B cell (primary cell): ENCODE results near the gene EEPD1. TPM values are rescaled to one million over a fixed set of nuclear protein-coding genes. Genes with fewer than 3 reads are reported as not detected.

ENCODE experiments used
- ATAC-seq: fragments of 200-7000 bp; cut with Tn5 transposase; one replicate; pipeline ENCODE4 v1.10.0; 2021; ENCODE audit warnings: low read depth, mild to moderate bottlenecking, moderate number of reproducible peaks, moderate library complexity
- CTCF ChIA-PET: fragments of 350-600 bp; sonication (Branson Sonifier 250); formaldehyde crosslinking; loops from one replicate; lab custom pipeline; 2021; ENCODE audit warnings: antibody characterized with exemption, inconsistent platforms; lab: Charles Lee
- POLR2A ChIA-PET: fragments of 350-600 bp; sonication (Branson Sonifier 250); formaldehyde crosslinking; loops from one replicate; lab custom pipeline; 2021; ENCODE audit warnings: antibody characterized with exemption; lab: Charles Lee
- DNase-seq: peaks from one replicate; pipeline ENCODE4 v3.0.0; 2013
- H2AFZ ChIP-seq: 2 replicates; pipeline ENCODE4 v1.6.1; 2012; ENCODE audit warnings: mild to moderate bottlenecking, low read depth, low read length; ENCODE audit not compliant: insufficient read depth, poor library complexity, severe bottlenecking
- H3K27ac ChIP-seq, 2 donors: 1 replicate in 1 of 2; 2 replicates in 1 of 2; pipeline ENCODE4 v1.5.1; 2012 to 2013; ENCODE audit warnings: low read length in 2 of 2, mild to moderate bottlenecking in 2 of 2, moderate library complexity in 1 of 2
- H3K27me3 ChIP-seq, 4 experiments: fragments of 200-600 bp in 1 of 4; sonication (generic) in 1 of 4; replicated peaks in 1 of 4; 1 replicate in 2 of 4; 2 replicates in 2 of 4; pipeline versions ENCODE4 v1.6.1 to v1.7.0; 2013 to 2016; ENCODE audit warnings: low read length in 3 of 4, mild to moderate bottlenecking in 2 of 4, mixed read lengths in 1 of 4, moderate library complexity in 1 of 4; ENCODE audit not compliant: insufficient read depth in 4 of 4, control insufficient read depth in 3 of 4; ENCODE audit errors: control extremely low read depth in 1 of 4
- H3K36me3 ChIP-seq, 2 experiments: replicated peaks in 1 of 2; 1 replicate in 1 of 2; 2 replicates in 1 of 2; pipeline versions ENCODE4 v1.6.1 to v1.7.1; 2013; ENCODE audit warnings: low read length in 1 of 2; ENCODE audit not compliant: insufficient read depth in 2 of 2, control insufficient read depth in 1 of 2; ENCODE audit errors: control extremely low read depth in 1 of 2, extremely low read depth in 1 of 2
- H3K4me1 ChIP-seq, 2 donors: fragments of 200-600 bp in 1 of 2; sonication (generic) in 1 of 2; 1 replicate in 1 of 2; 2 replicates in 1 of 2; pipeline versions ENCODE4 v1.5.1 to v1.6.1; 2013 to 2017; ENCODE audit warnings: low read length in 2 of 2; ENCODE audit not compliant: control insufficient read depth in 2 of 2, insufficient read depth in 2 of 2
- H3K4me2 ChIP-seq: replicated peaks from 2 replicates; pipeline ENCODE3; 2012; ENCODE audit warnings: mild to moderate bottlenecking, low read depth, low read length; ENCODE audit not compliant: poor library complexity, severe bottlenecking
- H3K4me3 ChIP-seq, 5 experiments: fragments of 200-600 bp in 1 of 5; sonication (generic) in 1 of 5; 1 replicate in 3 of 5; 2 replicates in 2 of 5; pipeline versions ENCODE4 v1.5.1 to v1.7.0; 2011 to 2016; ENCODE audit warnings: low read length in 4 of 5, mild to moderate bottlenecking in 4 of 5, low read depth in 2 of 5, control low read depth in 1 of 5, moderate library complexity in 1 of 5; ENCODE audit not compliant: insufficient read depth in 1 of 5; ENCODE audit errors: control extremely low read depth in 1 of 5, extremely low read depth in 1 of 5
- H3K79me2 ChIP-seq: fragments of 200-600 bp; sonication (generic); one replicate; pipeline ENCODE4 v1.6.0; 2016; ENCODE audit warnings: low read length; ENCODE audit not compliant: control insufficient read depth, insufficient read depth
- H3K9ac ChIP-seq: fragments of 200-600 bp; sonication (generic); 2 replicates; pipeline ENCODE4 v1.6.1; 2017; ENCODE audit warnings: mild to moderate bottlenecking, low read length, moderate library complexity
- H3K9me3 ChIP-seq, 3 donors: one replicate each; pipeline versions ENCODE4 v1.6.1 to v1.7.1; 2013; ENCODE audit warnings: low read length in 2 of 3; ENCODE audit not compliant: control insufficient read depth in 2 of 3, insufficient read depth in 1 of 3; ENCODE audit errors: control extremely low read depth in 1 of 3
- H4K20me1 ChIP-seq: 2 replicates; pipeline ENCODE4 v1.6.0; 2012; ENCODE audit warnings: mild to moderate bottlenecking, low read length; ENCODE audit not compliant: insufficient read depth, control insufficient read depth, poor library complexity, severe bottlenecking
- H3K27ac Mint-ChIP-seq: one replicate; pipeline ENCODE4 v1.8.0; 2021; ENCODE audit warnings: mixed read lengths
- H3K27me3 Mint-ChIP-seq: one replicate; pipeline ENCODE4 v1.8.0; 2021; ENCODE audit warnings: mixed read lengths
- H3K4me1 Mint-ChIP-seq: one replicate; pipeline ENCODE4 v1.8.0; 2021; ENCODE audit warnings: mixed read lengths
- H3K4me3 Mint-ChIP-seq: one replicate; pipeline ENCODE4 v1.8.0; 2021; ENCODE audit warnings: mixed read lengths
- H3K9me3 Mint-ChIP-seq: one replicate; pipeline ENCODE4 v1.8.0; 2022; ENCODE audit warnings: mixed read lengths; ENCODE audit not compliant: insufficient read depth
- EZH2 ChIP-seq: IDR thresholded peaks from 2 replicates; pipeline ENCODE4 v1.6.1; 2012; ENCODE audit warnings: borderline replicate concordance, low read depth, mild to moderate bottlenecking, moderate library complexity, low read length; ENCODE audit not compliant: insufficient read depth, poor library complexity, severe bottlenecking
- WGBS: methylation state at CpG from one replicate; pipeline ENCODE4 v1.1.5; 2013; ENCODE audit warnings: missing lambda C conversion rate; ENCODE audit not compliant: insufficient coverage; 5-methylcytosine and 5-hydroxymethylcytosine counted together
- intact Hi-C: fragments of 100-400 bp; cut with micrococcal nuclease; formaldehyde crosslinking; loops from one replicate; pipeline ENCODE4 v1.10.0; 2022
- polyA plus RNA-seq: library from polyadenylated mRNA; depleted of rRNA; stranded (reverse); fragments of >200 nt; gene quantifications from 2 replicates; pipeline ENCODE4 v1.2.3, GENCODE V29; 2012
- total RNA-seq, 2 donors: library from RNA; stranded (reverse); fragments of 120-200 nt in 1 of 2; gene quantifications; 1 replicate in 1 of 2; 2 replicates in 1 of 2; pipeline versions ENCODE4 v1.2.3 to v1.2.4, GENCODE V29; 2013 to 2022
- TF ChIP-seq, protein P1 (sequence below): fragments of 200-600 bp; IDR thresholded peaks from one replicate; pipeline ENCODE4 v1.8.0; 2022; ENCODE audit warnings: antibody characterized with exemption, mild to moderate bottlenecking

Gene EEPD1
- total and polyA plus RNA-seq, 2 donors (not counting 1 experiment from before 2014, with no cell fraction given): 0.49 to 4.1 TPM

DNA sequence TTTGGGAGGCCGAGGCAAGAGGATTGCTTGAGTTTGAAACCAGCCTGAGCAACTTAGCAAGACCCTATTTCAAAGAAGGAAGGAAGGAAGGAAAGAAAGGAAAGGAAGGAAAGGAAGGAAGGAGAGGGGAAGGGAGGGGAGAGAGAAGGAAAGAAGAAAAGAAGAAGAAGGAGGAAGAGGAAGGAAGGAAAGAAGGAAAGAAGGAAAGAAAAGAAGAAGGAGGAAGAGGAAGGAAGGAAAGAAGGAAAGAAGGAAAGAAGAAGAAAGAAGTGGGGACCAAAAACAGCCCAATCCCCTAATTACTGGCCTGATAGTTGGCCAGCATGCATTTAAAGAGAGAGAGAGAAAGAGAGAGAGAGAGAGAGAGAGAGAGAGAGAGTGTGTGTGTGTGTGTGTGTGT, 66.4 kb downstream of the EEPD1 start:
- Histone ChIP-seq H3K27ac (no peak overlapping the region), H2AFZ (no peak overlapping the region), H3K4me2 (no peak overlapping the region), H3K4me1 (no peaks in the 10 kb centered on the region), H3K9ac (no peak overlapping the region), H3K9me3 (no peaks in the 10 kb centered on the region), H3K36me3 (no peaks in the 10 kb centered on the region), H3K27me3 (no peaks in the 10 kb centered on the region), H3K4me3 (no peak overlapping the region), H4K20me1 (no peaks in the 10 kb centered on the region), H3K79me2 (no peaks in the 10 kb centered on the region)
- TF ChIP-seq EZH2: no peak
- TF ChIP-seq, protein P1, sequence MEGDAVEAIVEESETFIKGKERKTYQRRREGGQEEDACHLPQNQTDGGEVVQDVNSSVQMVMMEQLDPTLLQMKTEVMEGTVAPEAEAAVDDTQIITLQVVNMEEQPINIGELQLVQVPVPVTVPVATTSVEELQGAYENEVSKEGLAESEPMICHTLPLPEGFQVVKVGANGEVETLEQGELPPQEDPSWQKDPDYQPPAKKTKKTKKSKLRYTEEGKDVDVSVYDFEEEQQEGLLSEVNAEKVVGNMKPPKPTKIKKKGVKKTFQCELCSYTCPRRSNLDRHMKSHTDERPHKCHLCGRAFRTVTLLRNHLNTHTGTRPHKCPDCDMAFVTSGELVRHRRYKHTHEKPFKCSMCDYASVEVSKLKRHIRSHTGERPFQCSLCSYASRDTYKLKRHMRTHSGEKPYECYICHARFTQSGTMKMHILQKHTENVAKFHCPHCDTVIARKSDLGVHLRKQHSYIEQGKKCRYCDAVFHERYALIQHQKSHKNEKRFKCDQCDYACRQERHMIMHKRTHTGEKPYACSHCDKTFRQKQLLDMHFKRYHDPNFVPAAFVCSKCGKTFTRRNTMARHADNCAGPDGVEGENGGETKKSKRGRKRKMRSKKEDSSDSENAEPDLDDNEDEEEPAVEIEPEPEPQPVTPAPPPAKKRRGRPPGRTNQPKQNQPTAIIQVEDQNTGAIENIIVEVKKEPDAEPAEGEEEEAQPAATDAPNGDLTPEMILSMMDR: no peak
- 100% methylated on average over 1 of the region's 1 CpG for WGBS
- intact Hi-C loops: no loop called here
- CTCF ChIA-PET: no interaction called here
- Mint-ChIP-seq H3K4me3 (no peak overlapping the region), H3K9me3 (no peaks in the 10 kb centered on the region), H3K4me1 (peaks cover 3% of the 10 kb centered on the region), H3K27ac (no peak overlapping the region), H3K27me3 (peaks cover 6% of the 10 kb centered on the region)
- DNase-seq: no peak
- ATAC-seq: no peak
- POLR2A ChIA-PET: no interaction called here

DNA sequence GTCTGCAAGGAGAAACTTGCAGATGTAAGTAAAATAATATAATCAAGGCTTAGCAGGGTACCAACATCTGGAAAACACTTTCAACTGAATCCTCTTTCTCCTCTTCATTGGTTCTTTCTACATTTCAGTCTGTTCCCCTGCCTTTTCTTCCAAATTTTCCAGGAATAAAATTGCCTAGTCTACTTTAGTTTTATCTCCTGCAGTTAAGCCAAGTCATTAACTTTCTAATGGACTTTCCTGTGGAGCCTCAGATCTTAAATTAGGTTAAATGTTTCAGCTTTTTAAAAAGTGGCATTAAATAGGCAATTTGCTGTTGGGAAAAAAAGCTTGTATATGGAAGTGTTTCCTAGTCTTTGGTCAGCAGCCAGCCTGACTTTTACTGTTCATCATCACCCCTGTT, 70.8 kb downstream of the EEPD1 start:
- POLR2A ChIA-PET: no interaction called here
- no peak for ATAC-seq

More for the DNA sequence above, 70.8 kb downstream of the EEPD1 start:
- TF ChIP-seq, protein P1: no peak
- Mint-ChIP-seq H3K4me1 (no peaks in the 10 kb centered on the region), H3K27ac (no peak overlapping the region), H3K4me3 (no peak overlapping the region), H3K9me3 (no peaks in the 10 kb centered on the region), H3K27me3 (peaks cover 6% of the 10 kb centered on the region)
- no peak overlapping the region for H3K4me2 ChIP-seq
- H3K79me2 ChIP-seq: no peaks in the 10 kb centered on the region
- H3K36me3 ChIP-seq: no peaks in the 10 kb centered on the region
- no peaks in the 10 kb centered on the region for H3K27me3 ChIP-seq
- H3K9ac ChIP-seq: no peak overlapping the region
- H2AFZ ChIP-seq: no peak overlapping the region
- H3K4me3 ChIP-seq: no peak overlapping the region
- H3K9me3 ChIP-seq: no peaks in the 10 kb centered on the region
- DNase-seq: no peak
- intact Hi-C loops: no loop called here
- CTCF ChIA-PET: no interaction called here
- H3K27ac ChIP-seq: no peak overlapping the region
- no peaks in the 10 kb centered on the region for H3K4me1 ChIP-seq
- H4K20me1 ChIP-seq: no peaks in the 10 kb centered on the region
